Measurements from ENCODE around the gene PPP1R3F.

GRCh38 chrX:49292400-49293362, 23.1 kb downstream of the PPP1R3F start:
- TF ChIP-seq CTCF (conservative IDR thresholded peaks at IDR 0.05; ENCODE audit: low read length) (no peak), EZH2phosphoT487 (IDR thresholded peaks at IDR 0.05; ENCODE audit: borderline replicate concordance) (no peak)
